DND-41 (cell line): ENCODE measurements around the gene CDYL.

ENCODE experiments used
- ATAC-seq: fragments of 200-7000 bp; cut with Tn5 transposase; 3 replicates; pipeline ENCODE4 v1.9.1; 2021; ENCODE audit warnings: low read depth; ENCODE audit not compliant: insufficient read depth
- DNase-seq: peaks from one replicate; pipeline ENCODE4 v3.0.0-alpha.2; 2020
- H2AFZ ChIP-seq: 2 replicates; pipeline ENCODE4 v1.6.0; 2012; ENCODE audit warnings: low read depth, low read length
- H3K27ac ChIP-seq: 2 replicates; pipeline ENCODE4 v1.5.1; 2012; ENCODE audit warnings: low read length, inconsistent platforms
- H3K27me3 ChIP-seq: fragments of 200-600 bp; sonication (generic); 2 replicates; pipeline ENCODE4 v1.6.0; 2012; ENCODE audit warnings: low read length, mild to moderate bottlenecking, inconsistent platforms; ENCODE audit not compliant: insufficient read depth, poor library complexity
- H3K36me3 ChIP-seq: 2 replicates; pipeline ENCODE4 v1.5.1; 2012; ENCODE audit warnings: low read length, inconsistent platforms; ENCODE audit not compliant: insufficient read depth
- H3K4me1 ChIP-seq: 2 replicates; pipeline ENCODE4 v1.5.1; 2012; ENCODE audit warnings: mild to moderate bottlenecking, low read length; ENCODE audit not compliant: insufficient read depth
- H3K4me2 ChIP-seq: 2 replicates; pipeline ENCODE4 v1.6.0; 2012; ENCODE audit warnings: mild to moderate bottlenecking, moderate library complexity, low read length, inconsistent platforms; ENCODE audit not compliant: insufficient read depth
- H3K4me3 ChIP-seq, 2 experiments: fragments of 200-600 bp in 1 of 2; shearing (Covaris generic) in 1 of 2; 2 replicates each; pipeline ENCODE4 v1.5.1; 2012 to 2016; ENCODE audit warnings: inconsistent platforms in 2 of 2, low read length in 2 of 2, mild to moderate bottlenecking in 2 of 2, low read depth in 1 of 2, moderate library complexity in 1 of 2
- H3K79me2 ChIP-seq: 2 replicates; pipeline ENCODE4 v1.6.0; 2012; ENCODE audit warnings: low read length, inconsistent platforms; ENCODE audit not compliant: insufficient read depth
- H3K9ac ChIP-seq: 2 replicates; pipeline ENCODE4 v1.6.0; 2012; ENCODE audit warnings: low read depth, mild to moderate bottlenecking, inconsistent platforms, low read length, moderate library complexity
- H3K9me3 ChIP-seq: 2 replicates; pipeline ENCODE4 v1.5.1; 2012; ENCODE audit warnings: low read length, moderate library complexity, mild to moderate bottlenecking, inconsistent platforms; ENCODE audit not compliant: insufficient read depth, severe bottlenecking
- H4K20me1 ChIP-seq: 2 replicates; pipeline ENCODE4 v1.6.0; 2012; ENCODE audit warnings: low read length; ENCODE audit not compliant: insufficient read depth
- EZH2 ChIP-seq: IDR thresholded peaks from 3 replicates; pipeline ENCODE4 v1.6.1; 2012; ENCODE audit warnings: borderline replicate concordance, low read depth, mild to moderate bottlenecking, moderate library complexity, low read length, inconsistent platforms; ENCODE audit not compliant: severe bottlenecking
- TF ChIP-seq, protein P1 (sequence below): IDR thresholded peaks from 2 replicates; pipeline ENCODE4 v1.5.1; 2012; ENCODE audit warnings: borderline replicate concordance, low read length, moderate library complexity, mild to moderate bottlenecking; ENCODE audit not compliant: poor library complexity, severe bottlenecking; ENCODE audit errors: extremely low read depth

The CDYL gene

GRCh38 chr6:4818272-4818938, 42.2 kb downstream of the CDYL start:
- H3K79me2 ChIP-seq = peaks cover 13% of the 10 kb centered on the region; the same call in 1 of the 2 replicates
- no peaks in the 10 kb centered on the region for H3K4me1 ChIP-seq
- H3K9me3 ChIP-seq = no peaks in the 10 kb centered on the region
- no peak for ATAC-seq
- H2AFZ ChIP-seq = no peak overlapping the region
- H4K20me1 ChIP-seq = no peaks in the 10 kb centered on the region; the same call in 1 of the 2 replicates
- no peaks in the 10 kb centered on the region for H3K36me3 ChIP-seq
- H3K4me3 ChIP-seq = no peak overlapping the region
- no peak overlapping the region for H3K4me2 ChIP-seq
- no peak overlapping the region for H3K27ac ChIP-seq
- H3K9ac ChIP-seq = no peak overlapping the region
- DNase-seq = no peak
- no peaks in the 10 kb centered on the region for H3K27me3 ChIP-seq
- TF ChIP-seq EZH2 = no peak

GRCh38 chr6:4819706-4820283, 43.6 kb downstream of the CDYL start:
- DNase-seq (no peak), ATAC-seq (no peak)
- Histone ChIP-seq H3K4me3 (no peak overlapping the region), H2AFZ (no peak overlapping the region), H4K20me1 (no peaks in the 10 kb centered on the region), H3K27ac (no peak overlapping the region), H3K79me2 (peaks cover 6% of the 10 kb centered on the region; the same call in 1 of the 2 replicates), H3K36me3 (no peaks in the 10 kb centered on the region), H3K9ac (no peak overlapping the region), H3K9me3 (no peaks in the 10 kb centered on the region), H3K27me3 (no peaks in the 10 kb centered on the region), H3K4me2 (no peak overlapping the region), H3K4me1 (no peaks in the 10 kb centered on the region)
- TF ChIP-seq, protein P1, sequence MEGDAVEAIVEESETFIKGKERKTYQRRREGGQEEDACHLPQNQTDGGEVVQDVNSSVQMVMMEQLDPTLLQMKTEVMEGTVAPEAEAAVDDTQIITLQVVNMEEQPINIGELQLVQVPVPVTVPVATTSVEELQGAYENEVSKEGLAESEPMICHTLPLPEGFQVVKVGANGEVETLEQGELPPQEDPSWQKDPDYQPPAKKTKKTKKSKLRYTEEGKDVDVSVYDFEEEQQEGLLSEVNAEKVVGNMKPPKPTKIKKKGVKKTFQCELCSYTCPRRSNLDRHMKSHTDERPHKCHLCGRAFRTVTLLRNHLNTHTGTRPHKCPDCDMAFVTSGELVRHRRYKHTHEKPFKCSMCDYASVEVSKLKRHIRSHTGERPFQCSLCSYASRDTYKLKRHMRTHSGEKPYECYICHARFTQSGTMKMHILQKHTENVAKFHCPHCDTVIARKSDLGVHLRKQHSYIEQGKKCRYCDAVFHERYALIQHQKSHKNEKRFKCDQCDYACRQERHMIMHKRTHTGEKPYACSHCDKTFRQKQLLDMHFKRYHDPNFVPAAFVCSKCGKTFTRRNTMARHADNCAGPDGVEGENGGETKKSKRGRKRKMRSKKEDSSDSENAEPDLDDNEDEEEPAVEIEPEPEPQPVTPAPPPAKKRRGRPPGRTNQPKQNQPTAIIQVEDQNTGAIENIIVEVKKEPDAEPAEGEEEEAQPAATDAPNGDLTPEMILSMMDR = no peak
- no peak for TF ChIP-seq EZH2

DNA sequence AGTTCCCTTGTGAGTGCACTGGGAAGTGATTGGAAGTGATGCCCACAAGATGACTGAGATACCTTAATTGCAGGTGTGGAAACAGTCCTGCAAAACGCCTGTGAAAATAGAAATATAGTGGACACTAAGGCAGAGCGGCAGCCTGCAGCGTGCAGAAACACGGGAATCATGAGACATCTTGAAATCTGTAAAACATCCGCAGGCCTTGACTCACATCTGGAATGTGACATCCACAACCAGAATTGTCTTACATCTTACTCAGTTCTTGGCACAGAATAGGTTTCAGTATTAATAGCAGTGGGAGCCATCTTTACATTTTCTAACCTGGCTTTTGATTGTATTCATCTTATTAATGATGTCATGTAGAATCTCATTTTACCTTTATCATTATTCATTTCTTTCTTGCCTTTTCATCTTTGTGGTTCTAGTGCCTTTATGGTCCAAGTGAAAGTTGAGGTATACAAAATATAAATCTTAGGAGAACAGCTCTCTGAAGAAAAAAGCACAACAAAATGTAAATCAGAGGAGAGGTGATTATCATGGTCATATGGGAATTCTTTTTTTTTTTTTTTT, 44.6 kb downstream of the CDYL start:
- Histone ChIP-seq H3K27me3 (no peaks in the 10 kb centered on the region), H3K4me2 (no peak overlapping the region), H3K9me3 (no peaks in the 10 kb centered on the region), H3K36me3 (no peaks in the 10 kb centered on the region), H4K20me1 (no peaks in the 10 kb centered on the region), H3K79me2 (peaks cover 3% of the 10 kb centered on the region; the same call in 1 of the 2 replicates), H3K9ac (no peak overlapping the region), H3K4me3 (no peak overlapping the region), H3K27ac (no peak overlapping the region), H3K4me1 (no peaks in the 10 kb centered on the region), H2AFZ (no peak overlapping the region)
- ATAC-seq (no peak), DNase-seq (no peak)
- TF ChIP-seq, protein P1 = no peak
- no peak for TF ChIP-seq EZH2

DNA sequence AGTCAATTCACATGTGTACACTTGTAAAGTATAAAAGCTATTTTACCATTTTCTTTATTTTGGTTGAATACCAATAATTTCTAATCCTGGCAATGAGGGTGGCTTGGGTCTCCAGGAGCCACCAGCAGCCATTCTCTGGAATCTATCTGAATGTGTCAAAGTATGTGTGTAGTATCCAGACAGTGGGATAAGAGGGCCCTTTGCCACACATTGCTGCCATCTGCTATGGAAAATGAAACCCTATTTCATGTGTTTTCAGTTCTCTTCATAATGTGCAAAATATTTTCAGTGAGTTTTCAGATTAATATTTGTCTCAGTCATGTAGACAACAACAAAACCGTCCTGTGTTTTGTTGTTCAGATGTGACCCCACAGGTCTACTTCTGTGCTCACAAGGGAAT, 46.3 kb downstream of the CDYL start:
- no peaks in the 10 kb centered on the region for H3K4me1 ChIP-seq
- H3K4me2 ChIP-seq = no peak overlapping the region
- ATAC-seq = no peak
- no peaks in the 10 kb centered on the region for H4K20me1 ChIP-seq
- DNase-seq = no peak
- no peaks in the 10 kb centered on the region for H3K36me3 ChIP-seq
- no peak overlapping the region for H3K9ac ChIP-seq
- H3K79me2 ChIP-seq = peaks cover 3% of the 10 kb centered on the region; the same call in 1 of the 2 replicates
- H3K27me3 ChIP-seq = no peaks in the 10 kb centered on the region
- H2AFZ ChIP-seq = no peak overlapping the region
- H3K27ac ChIP-seq = no peak overlapping the region
- H3K4me3 ChIP-seq = no peak overlapping the region
- no peak for TF ChIP-seq EZH2
- peaks cover 3% of the 10 kb centered on the region for H3K9me3 ChIP-seq
